HG02623 (cell line): ENCODE measurements around the gene MYO3B.
"Not testable (repeated sequence)": the region's sequence is repeated elsewhere in the genome, so short reads cannot be mapped to it uniquely, and the experiment has no call there.

Experiments
- ATAC-seq: cut with Tn5 transposase; IDR thresholded peaks from one replicate; pipeline ENCODE4 v1.9.1; 2021; ENCODE audit warnings: moderate library complexity; ENCODE audit not compliant: unreplicated experiment

Gene MYO3B

GRCh38 chr2:170408461-170409163 lies 230.7 kb downstream of the MYO3B start:
- peak; percentile 64 for ATAC-seq

DNA sequence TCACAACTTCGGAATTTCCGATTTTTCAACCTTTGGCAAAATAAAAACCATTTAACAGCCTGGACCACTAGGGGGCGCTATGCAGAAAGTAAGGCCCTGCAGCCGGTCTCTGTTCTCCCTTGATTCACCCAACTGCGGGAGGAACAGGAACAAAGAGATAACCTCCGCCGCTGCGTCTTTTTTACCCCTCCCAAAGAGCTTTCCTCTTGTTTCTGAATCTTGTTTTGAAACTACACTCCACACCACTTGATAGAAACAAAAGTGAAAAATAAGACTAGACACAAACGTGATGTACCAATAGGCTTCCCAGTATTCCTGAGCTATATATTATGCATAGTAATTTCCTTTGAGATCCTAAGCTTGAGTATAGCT lies 231.2 kb downstream of the MYO3B start:
- ATAC-seq = no peak

- no peak for ATAC-seq
Observed at GRCh38 chr2:170411660-170412059, 233.7 kb downstream of the MYO3B start.

- ATAC-seq = no peak
Observed at GRCh38 chr2:170420961-170421687, 243.2 kb downstream of the MYO3B start.

- ATAC-seq = no peak
Observed at GRCh38 chr2:170423919-170424318, 246.0 kb downstream of the MYO3B start.

DNA sequence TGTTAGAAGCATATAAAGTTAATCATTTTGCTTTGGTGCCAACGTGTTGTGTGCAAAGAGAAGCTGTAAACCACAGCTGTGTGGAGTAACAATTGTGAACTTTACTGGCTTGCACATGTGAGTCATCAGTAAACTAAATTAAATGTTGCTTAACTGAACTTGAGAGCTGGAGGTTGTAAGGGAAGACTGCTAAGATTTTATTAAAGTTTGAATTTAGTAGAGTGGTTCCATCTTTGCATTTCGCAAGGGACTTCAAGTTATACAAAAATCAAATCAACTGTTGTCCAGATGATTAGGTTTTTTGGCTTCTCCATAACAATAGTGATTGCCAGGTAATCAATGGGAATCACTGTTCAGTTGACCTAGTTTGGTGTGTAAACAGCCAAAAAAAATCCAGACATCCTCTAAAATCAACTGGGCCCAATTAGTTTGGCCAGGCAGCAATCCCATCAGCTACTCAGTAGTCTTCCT lies 247.4 kb downstream of the MYO3B start:
- no peak for ATAC-seq

- ATAC-seq = no peak
Observed at GRCh38 chr2:170428868-170429267, 250.9 kb downstream of the MYO3B start.

- no peak for ATAC-seq
Observed at GRCh38 chr2:170432823-170433222, 254.9 kb downstream of the MYO3B start.

DNA sequence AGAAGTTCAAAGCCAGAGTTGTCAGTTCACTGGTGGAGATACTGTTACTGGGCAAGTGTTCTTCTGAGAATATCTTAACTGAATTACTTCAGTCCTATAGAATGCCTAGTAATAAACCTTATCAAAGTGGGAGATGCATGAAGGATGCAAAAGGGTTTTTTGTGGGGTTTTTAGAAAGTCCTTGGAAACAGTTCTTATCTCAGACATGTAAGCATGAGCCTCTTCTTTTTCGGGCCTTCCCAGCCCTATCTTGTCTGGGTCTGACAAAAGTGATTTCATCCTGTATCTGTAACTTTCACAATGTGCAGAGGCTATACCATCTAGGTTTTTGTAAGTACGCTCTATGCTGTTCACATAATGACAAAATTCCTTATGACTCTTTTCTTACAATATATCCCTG lies 255.5 kb downstream of the MYO3B start:
- ATAC-seq = no peak

DNA sequence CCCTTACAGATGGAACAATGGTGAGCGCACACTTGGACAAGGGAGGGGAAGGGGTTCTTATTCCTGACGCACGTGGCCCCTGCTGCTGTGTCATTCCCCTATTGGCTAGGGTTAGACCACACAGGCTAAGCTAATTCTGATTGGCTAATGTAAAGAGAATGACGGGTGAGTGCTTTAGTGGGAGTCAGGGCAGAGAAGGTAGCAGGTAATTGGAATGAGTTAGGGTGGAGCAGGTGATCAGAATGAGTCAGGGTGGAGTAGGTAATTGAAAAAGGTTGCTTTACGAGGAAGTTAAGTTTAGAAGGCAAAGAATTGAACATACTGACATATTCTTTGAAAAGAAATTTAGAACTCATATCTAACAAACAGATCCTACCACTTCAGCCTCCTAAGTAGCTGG lies 256.4 kb downstream of the MYO3B start:
- not testable (repeated sequence) for ATAC-seq

- no peak for ATAC-seq
Observed at GRCh38 chr2:170434900-170435621, 257.1 kb downstream of the MYO3B start.

- ATAC-seq = no peak
Observed at GRCh38 chr2:170436077-170436943, 258.4 kb downstream of the MYO3B start.

DNA sequence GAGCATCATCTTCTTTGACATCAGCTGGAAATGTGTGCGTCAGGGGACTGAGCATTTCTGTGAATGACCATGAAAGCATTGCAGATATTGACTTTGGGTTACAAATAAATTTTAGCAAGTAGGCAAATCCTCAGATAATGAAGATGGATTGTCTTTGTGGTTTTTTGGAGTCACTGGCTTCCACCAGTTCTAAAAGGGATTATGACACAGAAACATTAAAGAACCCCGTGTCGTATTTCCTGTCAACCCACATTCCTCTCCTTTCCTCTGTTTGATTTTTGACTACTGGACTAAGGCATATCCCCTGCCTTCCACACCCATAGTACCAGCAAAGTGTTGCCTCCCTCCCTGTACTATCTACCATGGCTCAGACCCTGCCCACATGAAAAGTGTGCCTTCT lies 268.1 kb downstream of the MYO3B start:
- no peak for ATAC-seq

GRCh38 chr2:170449034-170449433 lies 271.1 kb downstream of the MYO3B start:
- no peak for ATAC-seq

DNA sequence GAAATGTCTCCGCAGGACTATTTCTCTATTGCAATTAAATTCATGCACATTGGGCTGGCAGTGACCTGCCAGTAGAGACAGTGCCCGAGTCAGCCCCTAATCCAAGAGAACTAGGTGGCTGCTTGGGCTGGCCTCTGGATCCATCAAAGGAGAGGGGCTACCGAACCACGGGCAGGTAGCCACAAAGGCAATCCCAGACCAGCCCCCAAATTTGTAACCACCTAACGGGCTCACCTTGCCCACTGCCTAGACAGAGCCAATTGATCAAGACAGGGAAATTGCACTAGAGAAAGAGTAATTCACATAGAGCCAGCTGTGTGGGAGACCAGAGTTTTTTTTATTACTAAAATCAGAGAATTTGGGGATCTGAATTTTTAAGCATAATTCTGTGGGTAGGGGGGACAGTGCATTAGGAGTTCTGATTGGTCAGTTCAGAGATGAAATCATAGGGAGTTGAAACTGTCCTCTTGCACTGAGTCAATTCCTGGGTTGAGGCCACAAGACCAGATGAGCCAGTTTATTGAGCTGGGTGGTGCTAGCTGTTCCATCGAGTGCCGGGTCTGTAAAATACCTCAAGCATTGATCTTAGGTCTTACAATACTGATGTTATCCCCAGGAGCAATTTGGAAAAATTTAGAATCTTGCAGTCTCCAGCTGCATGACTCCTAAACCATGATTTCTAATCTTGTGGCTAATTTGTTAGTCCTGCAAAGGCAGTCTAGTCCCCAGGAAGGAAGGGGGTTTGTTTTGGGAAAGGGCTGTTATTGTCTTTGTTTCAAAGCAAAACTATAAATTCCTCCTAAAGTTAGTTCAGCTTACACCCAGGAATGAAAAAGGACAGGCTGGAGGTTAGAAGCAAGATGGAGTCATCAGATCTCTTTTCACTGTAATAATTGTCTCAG lies 276.8 kb downstream of the MYO3B start:
- ATAC-seq = no peak

DNA sequence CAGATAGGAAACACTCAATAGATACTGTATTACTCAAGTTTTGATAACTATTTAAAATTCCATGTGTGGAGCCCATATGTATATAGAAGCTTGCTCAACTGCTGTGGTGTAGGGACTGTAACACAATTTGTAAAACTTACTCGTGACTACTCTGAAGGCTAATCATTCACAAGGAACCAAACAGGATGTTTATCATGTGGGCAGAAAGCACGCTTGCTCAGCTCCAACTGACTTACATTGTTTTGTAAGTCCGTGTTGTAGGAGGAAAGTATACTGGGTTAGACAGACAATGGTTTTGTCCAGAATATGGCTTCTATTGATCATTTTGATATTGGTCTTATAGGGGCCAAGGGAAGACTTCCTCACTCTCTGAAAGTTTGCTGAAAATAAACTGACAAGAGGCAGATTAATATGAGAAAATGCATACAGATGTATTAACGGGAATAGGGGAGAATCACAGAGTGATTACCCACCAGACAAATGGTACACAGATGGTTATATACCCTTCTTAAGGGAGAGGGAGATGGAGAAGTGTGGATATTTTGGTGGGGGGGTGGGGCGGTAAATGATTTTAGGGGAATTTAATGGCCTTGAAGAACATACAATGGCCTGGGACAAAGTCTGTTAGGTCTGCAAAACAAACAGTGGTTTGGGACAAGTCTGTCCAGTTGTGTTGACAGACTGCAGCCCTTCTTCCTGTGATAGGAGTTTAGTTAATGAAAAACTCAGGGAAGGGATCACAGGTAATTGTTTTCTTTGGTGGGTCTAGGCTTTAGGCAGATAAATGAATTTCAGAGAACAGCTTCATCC lies 277.9 kb downstream of the MYO3B start:
- no peak for ATAC-seq

DNA sequence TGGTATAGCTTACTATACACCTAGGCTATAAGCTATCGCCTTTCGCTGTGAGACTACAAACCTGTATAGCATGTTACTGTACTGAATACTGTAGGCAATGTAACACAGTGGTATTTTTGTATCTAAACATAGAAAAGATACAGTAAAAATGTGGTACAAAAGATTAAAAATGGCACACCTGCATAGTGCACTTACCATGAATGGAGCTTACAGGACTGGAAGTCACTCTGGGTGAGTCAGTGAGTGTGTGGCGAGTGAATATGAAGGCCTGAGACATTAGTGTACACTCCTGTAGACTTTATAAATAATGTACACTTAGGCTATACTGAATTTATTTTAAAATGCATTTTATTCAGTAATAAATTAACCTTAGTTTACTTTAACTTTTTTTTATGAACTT lies 279.0 kb downstream of the MYO3B start:
- no peak for ATAC-seq

DNA sequence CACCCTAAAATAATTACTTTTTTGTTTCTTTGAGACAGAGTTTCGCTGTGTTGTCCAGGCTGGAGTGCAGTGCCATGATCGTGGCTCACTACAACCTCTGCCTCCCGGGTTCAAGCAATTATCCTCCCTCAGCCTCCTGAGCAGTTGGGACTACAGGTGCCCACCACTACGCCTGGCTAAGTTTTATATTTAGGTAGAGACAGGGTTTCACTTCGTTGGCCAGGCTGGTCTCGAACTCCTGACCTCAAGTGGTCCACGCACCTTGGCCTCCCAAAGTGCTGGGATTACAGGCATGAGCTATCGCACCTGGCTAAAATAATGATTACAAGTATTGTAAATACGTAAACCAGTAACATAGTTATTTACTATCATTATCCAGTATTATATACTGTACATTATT lies 279.8 kb downstream of the MYO3B start:
- no peak for ATAC-seq

- ATAC-seq = no peak
Observed at GRCh38 chr2:170461889-170462288, 283.9 kb downstream of the MYO3B start.
